ENCODE results near the gene AGAP1.
"Not testable (repeated sequence)": the region's sequence is repeated elsewhere in the genome, so short reads cannot be mapped to it uniquely, and the experiment has no call there.

Gene AGAP1

DNA sequence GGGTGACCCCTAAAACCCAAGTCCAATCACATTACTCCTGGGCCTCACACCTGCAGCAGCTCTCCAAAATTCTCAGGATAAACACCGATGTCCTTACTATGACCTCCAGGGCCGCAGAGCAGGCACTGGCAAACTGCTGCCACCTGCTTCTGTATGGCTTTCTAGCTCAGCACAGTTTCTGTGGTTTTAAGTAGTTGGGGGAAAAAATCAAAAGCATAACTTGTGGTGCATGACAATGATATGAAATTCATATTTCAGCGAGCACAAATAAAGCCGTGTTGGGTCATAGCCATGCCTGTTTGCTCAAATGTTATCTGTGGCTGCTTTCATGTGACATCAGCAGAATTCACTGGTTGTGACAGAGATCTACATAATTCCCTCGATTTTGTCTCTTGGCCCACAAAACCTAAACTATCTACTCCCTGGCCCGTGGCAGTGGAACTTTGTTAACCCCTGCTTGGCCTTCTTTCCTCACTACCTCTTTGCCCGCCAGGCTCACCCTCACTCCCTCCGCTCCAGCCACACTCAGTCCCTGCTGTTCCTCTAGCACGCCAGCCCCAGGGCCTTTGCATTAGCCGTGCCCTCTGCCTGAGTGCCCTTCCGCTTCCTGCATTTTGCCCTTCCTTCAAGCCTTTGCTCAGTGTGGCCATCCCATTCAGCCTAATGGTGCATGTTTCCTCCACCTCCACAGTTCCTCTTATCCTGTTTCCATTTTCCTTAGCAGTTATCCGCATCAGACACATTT, 108.3 kb downstream of the AGAP1 start:
- no peak for FAIRE-seq
- TF ChIP-seq POU2F2 (IDR thresholded peaks at IDR 0.05; ENCODE audit: low read depth, low read length) (no peak), POLR2AphosphoS5 (IDR thresholded peaks at IDR 0.05; ENCODE audit: low read depth, low read length) (no peak), SPI1 (IDR thresholded peaks at IDR 0.05; ENCODE audit: low read depth, low read length) (no peak), POLR2A (IDR thresholded peaks at IDR 0.05; ENCODE audit: low read depth, low read length) (no peak), PAX5 (IDR thresholded peaks at IDR 0.05; ENCODE audit: insufficient read depth, low read length, severe bottlenecking) (no peak), TAF1 (IDR thresholded peaks at IDR 0.05; ENCODE audit: low read depth, low read length) (no peak)
- DNase-seq (ENCODE audit: insufficient read length, low spot score): no peak

DNA sequence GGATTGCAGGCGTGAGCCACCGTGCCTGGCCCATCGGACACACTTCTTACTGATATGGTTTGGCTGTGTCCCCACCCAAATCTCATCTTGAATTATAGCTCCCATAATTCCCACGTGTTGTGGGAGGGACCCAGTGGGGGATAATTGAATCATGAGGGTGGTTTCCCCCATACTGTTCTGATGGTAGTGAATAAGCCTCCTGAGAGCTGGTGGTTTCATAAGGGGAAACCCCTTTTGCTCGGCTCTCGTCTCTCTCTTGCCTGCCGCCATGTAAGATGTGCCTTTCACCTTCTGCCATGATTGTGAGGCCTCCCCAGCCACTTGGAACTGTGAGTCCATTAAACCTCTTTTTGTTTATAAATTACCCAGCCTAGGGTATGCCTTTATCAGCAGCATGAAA, 109.1 kb downstream of the AGAP1 start:
- not testable (repeated sequence) for FAIRE-seq; DNase-seq (ENCODE audit: insufficient read length, low spot score)

DNA sequence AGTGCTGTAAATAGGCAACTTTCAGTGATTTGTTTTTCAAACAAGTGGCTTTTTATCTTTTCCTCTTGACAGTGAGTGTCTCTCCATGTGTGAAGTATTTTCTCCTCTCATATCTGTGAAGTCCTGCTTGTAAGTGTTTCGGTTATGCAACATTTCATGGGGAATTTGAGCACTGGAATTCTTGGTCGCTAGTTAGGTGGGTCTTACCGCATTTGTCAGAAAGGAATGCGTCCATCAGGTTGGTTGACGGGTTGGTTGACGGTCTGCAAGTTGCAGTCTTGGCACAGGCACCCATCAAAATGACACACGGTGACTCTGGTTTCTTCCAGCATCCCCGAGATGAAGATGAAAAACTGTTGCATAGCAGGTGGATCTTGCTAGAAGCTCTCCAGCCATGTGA, 109.8 kb downstream of the AGAP1 start:
- no peak for TF ChIP-seq PAX5 (IDR thresholded peaks at IDR 0.05; ENCODE audit: insufficient read depth, low read length, severe bottlenecking)
- TF ChIP-seq POLR2A (IDR thresholded peaks at IDR 0.05; ENCODE audit: low read depth, low read length): no peak
- TF ChIP-seq POU2F2 (IDR thresholded peaks at IDR 0.05; ENCODE audit: low read depth, low read length): no peak
- TF ChIP-seq TAF1 (IDR thresholded peaks at IDR 0.05; ENCODE audit: low read depth, low read length): no peak
- TF ChIP-seq POLR2AphosphoS5 (IDR thresholded peaks at IDR 0.05; ENCODE audit: low read depth, low read length): no peak
- TF ChIP-seq SPI1 (IDR thresholded peaks at IDR 0.05; ENCODE audit: low read depth, low read length): no peak
- DNase-seq (ENCODE audit: insufficient read length, low spot score): no peak
- no peak for FAIRE-seq

DNA sequence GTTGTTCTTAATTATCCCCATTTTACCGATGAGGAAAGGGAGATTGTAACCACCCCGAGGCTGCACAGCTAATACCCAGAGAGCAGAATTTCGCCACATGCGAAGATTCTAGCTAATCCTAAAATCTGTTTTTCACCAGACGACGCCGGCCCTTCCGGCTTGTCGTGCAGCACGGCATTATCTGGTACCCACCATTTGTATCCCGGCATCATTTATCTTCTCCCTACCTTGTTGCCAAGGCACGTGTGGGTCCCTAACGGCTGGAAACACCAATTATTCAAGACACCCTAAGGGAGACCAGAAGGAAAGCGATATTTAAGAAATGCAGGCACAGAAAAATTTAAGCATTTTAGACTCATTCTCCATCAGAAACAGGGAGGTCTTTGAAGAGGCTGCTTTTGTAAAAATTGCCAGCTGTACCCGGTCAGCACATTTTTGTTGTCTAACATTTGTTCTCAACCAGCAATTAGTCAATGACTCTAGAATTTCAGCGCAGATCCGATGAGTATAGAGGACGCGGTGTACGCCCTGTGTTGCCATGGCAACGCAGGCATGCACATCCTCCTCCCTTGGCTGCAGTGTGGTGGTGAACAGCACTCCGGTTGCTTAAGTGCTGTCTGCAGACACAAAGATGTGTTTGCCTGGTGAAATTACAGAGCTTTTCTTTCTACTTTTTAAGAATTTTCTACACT, 111.6 kb downstream of the AGAP1 start:
- FAIRE-seq (no peak), DNase-seq (ENCODE audit: insufficient read length, low spot score) (no peak)
- TF ChIP-seq POLR2AphosphoS5 (IDR thresholded peaks at IDR 0.05; ENCODE audit: low read depth, low read length): no peak
- TF ChIP-seq POLR2A (IDR thresholded peaks at IDR 0.05; ENCODE audit: low read depth, low read length): no peak
- no peak for TF ChIP-seq TAF1 (IDR thresholded peaks at IDR 0.05; ENCODE audit: low read depth, low read length)
- TF ChIP-seq PAX5 (IDR thresholded peaks at IDR 0.05; ENCODE audit: insufficient read depth, low read length, severe bottlenecking): no peak
- TF ChIP-seq POU2F2 (IDR thresholded peaks at IDR 0.05; ENCODE audit: low read depth, low read length): no peak
- TF ChIP-seq SPI1 (IDR thresholded peaks at IDR 0.05; ENCODE audit: low read depth, low read length): no peak

DNA sequence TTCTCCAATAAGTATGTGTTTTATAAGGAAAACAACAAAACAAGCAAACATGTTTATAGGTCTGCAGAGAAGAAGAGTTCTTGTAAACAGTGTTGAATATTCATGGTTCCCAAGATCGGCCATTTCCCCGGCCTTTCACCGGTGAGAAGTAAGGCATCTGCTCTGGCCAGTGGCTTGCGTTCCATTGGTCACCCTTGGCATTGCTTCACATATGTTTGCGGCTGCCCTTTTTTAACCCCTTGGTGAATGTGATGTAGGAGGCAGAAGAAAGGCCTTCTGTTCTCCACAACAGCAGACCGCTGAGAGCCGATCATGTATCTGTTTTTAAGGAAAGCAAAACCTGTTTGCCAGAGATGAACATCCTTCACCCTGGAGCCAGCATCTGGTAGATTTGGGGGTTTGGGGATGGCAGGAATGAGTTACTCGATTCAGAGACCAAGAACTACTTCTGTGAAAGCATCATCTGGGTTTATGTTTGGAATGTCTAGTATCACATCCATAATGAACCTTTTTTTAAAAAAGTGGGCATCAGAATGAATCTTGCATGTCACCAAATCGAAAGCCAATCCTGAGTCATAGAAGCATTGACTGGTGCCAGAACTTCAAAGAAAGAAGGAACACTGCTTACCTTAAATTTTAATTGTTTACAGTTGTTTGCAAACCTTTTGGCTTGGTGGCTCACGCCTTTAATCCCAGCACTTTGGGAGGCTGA, 112.3 kb downstream of the AGAP1 start:
- no peak for DNase-seq (ENCODE audit: insufficient read length, low spot score)
- TF ChIP-seq PAX5 (IDR thresholded peaks at IDR 0.05; ENCODE audit: insufficient read depth, low read length, severe bottlenecking) (no peak), SPI1 (IDR thresholded peaks at IDR 0.05; ENCODE audit: low read depth, low read length) (no peak), TAF1 (IDR thresholded peaks at IDR 0.05; ENCODE audit: low read depth, low read length) (no peak), POLR2AphosphoS5 (IDR thresholded peaks at IDR 0.05; ENCODE audit: low read depth, low read length) (no peak), POU2F2 (IDR thresholded peaks at IDR 0.05; ENCODE audit: low read depth, low read length) (no peak), POLR2A (IDR thresholded peaks at IDR 0.05; ENCODE audit: low read depth, low read length) (no peak)
- FAIRE-seq: no peak

DNA sequence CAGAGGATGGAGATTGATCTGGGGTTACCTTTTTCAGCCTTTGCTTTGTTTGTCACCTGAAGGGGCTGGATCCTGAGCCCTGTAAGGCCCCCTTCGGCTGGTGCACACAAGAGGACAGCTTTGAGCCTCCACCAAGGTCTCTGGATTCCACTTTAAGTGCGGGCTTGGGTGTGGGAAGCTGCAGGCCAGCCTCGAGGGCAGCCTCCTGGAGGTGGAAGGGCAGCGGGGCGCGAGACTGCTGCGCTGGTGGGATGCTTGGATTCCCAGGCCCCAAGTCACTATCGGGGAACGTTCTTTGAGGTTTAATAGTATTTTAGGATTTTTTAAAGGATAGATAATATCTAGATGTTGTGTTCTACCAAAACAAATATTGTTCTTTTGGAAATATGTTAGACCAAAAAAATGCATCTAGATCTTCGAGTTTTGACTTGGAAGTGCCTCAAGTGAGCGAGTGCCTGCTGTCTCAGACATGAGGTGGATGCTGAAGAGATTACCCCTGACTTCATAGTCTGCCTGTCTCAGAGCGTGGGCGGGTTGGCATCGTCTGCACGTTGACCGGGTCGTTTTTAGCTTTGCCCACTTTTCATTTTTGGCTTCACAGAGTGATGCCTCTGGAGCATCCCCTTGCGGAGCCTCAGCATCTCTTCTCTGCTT, 113.8 kb downstream of the AGAP1 start:
- TF ChIP-seq TAF1 (IDR thresholded peaks at IDR 0.05; ENCODE audit: low read depth, low read length) (no peak), POU2F2 (IDR thresholded peaks at IDR 0.05; ENCODE audit: low read depth, low read length) (no peak), SPI1 (IDR thresholded peaks at IDR 0.05; ENCODE audit: low read depth, low read length) (no peak), POLR2A (IDR thresholded peaks at IDR 0.05; ENCODE audit: low read depth, low read length) (no peak), POLR2AphosphoS5 (IDR thresholded peaks at IDR 0.05; ENCODE audit: low read depth, low read length) (no peak), PAX5 (IDR thresholded peaks at IDR 0.05; ENCODE audit: insufficient read depth, low read length, severe bottlenecking) (no peak)
- FAIRE-seq: no peak
- DNase-seq (ENCODE audit: insufficient read length, low spot score): no peak

DNA sequence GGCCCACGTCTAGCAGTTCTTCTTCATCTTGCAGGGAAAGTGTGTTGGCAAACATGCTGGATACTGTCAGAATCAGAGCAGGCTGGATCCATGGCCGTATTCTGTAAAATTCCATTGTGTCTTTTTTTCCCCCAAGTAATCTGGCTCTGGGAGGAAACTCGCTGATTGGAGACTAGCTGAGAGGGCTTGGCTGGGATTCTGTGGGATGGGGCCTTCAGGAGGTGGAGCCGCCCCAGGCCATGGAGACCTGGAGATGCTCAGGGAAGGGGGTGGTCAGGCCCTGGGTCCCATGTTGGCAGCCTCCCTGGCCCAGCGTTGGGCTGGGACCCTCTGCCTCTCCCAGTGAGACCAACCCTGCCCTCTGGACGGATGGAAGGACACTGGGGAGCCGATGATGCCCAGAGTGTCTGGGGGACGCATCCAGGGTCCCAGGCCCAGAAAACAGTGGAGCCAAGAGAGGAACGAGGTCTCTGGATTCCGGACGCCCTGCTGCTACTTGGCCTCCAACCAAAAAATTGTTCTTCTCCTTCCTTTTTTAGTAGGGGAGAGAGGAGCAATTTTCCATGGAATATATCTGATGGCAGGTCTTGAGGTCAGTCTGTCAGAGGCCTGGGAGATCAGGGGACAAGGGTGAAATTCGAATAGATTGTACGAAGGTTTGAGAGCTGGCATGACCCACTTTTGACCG, 114.5 kb downstream of the AGAP1 start:
- FAIRE-seq: no peak
- TF ChIP-seq PAX5 (IDR thresholded peaks at IDR 0.05; ENCODE audit: insufficient read depth, low read length, severe bottlenecking) (no peak), TAF1 (IDR thresholded peaks at IDR 0.05; ENCODE audit: low read depth, low read length) (no peak), SPI1 (IDR thresholded peaks at IDR 0.05; ENCODE audit: low read depth, low read length) (no peak), POLR2A (IDR thresholded peaks at IDR 0.05; ENCODE audit: low read depth, low read length) (no peak), POU2F2 (IDR thresholded peaks at IDR 0.05; ENCODE audit: low read depth, low read length) (no peak), POLR2AphosphoS5 (IDR thresholded peaks at IDR 0.05; ENCODE audit: low read depth, low read length) (no peak)

DNA sequence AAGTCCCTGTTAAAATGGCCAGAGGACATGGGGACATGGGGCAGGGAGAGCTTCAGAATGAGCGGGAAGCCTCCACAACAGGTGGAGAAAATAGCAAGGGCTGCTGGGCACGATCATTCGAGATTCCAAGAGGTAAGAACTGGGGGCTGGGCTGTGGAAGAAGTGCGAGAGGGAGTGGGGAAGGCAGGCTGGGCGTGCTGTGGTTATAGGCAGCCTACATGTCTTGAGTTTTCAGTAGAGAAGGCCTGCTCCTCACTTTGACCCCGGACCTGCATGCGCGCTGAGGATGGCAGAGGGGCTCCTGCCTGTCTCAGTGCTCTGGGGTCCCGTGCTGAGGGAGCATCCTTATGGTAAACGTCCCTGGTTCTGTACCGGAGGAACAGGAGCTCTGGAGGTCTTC, 115.5 kb downstream of the AGAP1 start:
- no peak for FAIRE-seq
- no peak for DNase-seq (ENCODE audit: insufficient read length, low spot score)
- TF ChIP-seq SPI1 (IDR thresholded peaks at IDR 0.05; ENCODE audit: low read depth, low read length): no peak
- no peak for TF ChIP-seq TAF1 (IDR thresholded peaks at IDR 0.05; ENCODE audit: low read depth, low read length)
- no peak for TF ChIP-seq POLR2AphosphoS5 (IDR thresholded peaks at IDR 0.05; ENCODE audit: low read depth, low read length)
- no peak for TF ChIP-seq POLR2A (IDR thresholded peaks at IDR 0.05; ENCODE audit: low read depth, low read length)

More for the DNA sequence above, 114.5 kb downstream of the AGAP1 start:
- DNase-seq (ENCODE audit: insufficient read length, low spot score): no peak

DNA sequence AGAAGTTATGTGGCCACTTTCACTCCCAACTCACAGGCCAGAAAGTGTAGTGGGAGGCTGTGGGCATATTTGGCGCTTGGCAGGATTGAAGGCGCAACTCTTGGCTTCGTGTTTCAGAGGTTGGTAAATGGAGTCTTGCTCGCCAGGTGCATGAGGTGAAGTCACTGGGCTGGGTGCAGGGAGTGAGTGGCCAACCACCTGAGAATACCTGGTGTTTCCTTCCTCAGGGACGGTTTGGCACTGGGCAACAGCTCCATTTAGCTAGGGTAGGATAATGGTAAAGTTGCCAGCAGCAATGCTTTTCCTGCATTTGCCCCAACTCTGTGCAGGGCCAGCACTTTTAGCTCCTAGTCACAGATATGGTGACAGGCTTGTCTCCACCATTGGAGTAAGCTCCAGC, 115.9 kb downstream of the AGAP1 start:
- TF ChIP-seq POU2F2 (IDR thresholded peaks at IDR 0.05; ENCODE audit: low read depth, low read length): no peak
- TF ChIP-seq POLR2AphosphoS5 (IDR thresholded peaks at IDR 0.05; ENCODE audit: low read depth, low read length): no peak
- TF ChIP-seq POLR2A (IDR thresholded peaks at IDR 0.05; ENCODE audit: low read depth, low read length): no peak
- TF ChIP-seq TAF1 (IDR thresholded peaks at IDR 0.05; ENCODE audit: low read depth, low read length): no peak
- no peak for TF ChIP-seq SPI1 (IDR thresholded peaks at IDR 0.05; ENCODE audit: low read depth, low read length)
- TF ChIP-seq PAX5 (IDR thresholded peaks at IDR 0.05; ENCODE audit: insufficient read depth, low read length, severe bottlenecking): no peak
- FAIRE-seq: no peak
- no peak for DNase-seq (ENCODE audit: insufficient read length, low spot score)
